GM19455 (cell line): Measurements from ENCODE around the gene CD2AP.
"Not testable (repeated sequence)": the region's sequence is repeated elsewhere in the genome, so short reads cannot be mapped to it uniquely, and the experiment has no call there.

ENCODE experiments used
- ATAC-seq: cut with Tn5 transposase; IDR thresholded peaks from one replicate; pipeline ENCODE4 v1.9.1; 2021; ENCODE audit not compliant: unreplicated experiment

Gene CD2AP

DNA sequence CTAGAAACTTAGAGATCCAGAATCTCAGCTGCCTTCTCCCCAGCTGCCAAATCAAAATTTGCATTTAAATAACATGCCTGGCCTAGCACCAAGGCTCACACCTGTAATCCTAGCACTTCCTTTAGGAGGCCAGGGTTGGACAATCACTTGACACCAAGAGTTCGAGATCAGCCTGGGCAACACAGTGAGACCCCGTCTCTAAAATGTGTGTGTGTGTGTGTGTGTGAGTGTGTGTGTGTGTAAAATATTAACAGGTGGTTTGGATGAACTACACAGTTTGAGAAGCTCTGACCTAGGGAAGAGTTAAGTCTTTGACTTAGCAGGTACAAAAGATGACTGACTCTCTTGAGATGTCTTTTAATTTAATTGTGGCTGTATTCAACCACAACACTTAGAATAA is 20.2 kb upstream of the CD2AP start:
- ATAC-seq: no peak

- ATAC-seq: no peak
Measured at GRCh38 chr6:47464052-47464451, 13.5 kb upstream of the CD2AP start.

GRCh38 chr6:47465117-47465516 is 12.5 kb upstream of the CD2AP start:
- ATAC-seq: no peak

DNA sequence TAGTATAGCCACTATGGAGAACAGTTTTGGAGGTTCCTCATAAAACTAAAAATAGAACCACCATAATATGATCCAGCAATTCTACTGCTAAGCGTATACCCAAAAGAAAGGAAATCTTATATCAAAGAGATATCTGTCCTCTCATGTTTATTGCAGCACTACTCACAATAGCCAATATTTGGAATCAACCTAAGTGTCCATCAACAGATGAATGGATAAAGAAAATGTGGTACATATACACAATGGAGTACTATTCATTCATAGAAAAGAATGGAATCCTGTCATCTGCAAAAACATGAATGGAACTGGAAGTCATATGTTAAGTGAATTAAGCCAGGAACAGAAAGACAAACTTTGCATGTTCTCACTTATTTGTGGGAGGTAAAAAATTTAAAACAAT is 5.7 kb upstream of the CD2AP start:
- no peak for ATAC-seq

GRCh38 chr6:47473791-47474346 is 3.7 kb upstream of the CD2AP start:
- no peak for ATAC-seq

- no peak for ATAC-seq
Measured at GRCh38 chr6:47475319-47475816, 2.2 kb upstream of the CD2AP start.

DNA sequence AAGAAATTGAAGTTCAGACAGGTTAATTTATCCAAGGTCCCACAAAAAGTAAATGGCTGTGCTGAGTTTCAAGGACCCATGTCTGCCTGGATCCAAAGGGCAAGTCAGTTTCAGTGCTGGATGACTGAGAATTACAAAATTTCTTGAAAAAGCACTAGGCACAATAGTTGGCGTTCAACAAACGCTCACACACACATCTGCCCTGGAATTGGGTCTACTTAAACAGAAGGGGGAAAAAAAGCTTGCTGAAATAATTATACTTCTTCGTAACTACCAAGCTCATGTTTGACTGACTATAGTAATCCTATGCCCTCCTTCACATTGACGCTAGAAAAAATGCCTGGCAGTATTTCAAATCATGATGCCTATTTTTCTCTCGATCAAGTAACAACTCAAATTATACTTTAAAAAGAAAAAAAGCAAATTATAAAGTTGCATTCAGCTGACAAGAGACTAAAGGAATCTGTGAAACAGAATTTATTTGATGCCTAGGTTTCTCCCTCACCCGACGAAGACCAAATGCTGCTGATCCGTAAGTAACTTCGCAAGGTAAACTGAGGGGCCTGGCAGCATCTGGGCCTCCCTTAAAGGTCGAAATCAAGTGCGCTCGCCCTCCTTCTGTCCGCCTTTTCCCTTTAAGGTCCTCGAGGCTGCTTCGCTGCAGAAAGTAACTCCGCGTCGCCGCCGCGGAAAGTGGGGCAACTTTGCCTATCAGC is 650 bp upstream of the CD2AP start:
- ATAC-seq: no peak

DNA sequence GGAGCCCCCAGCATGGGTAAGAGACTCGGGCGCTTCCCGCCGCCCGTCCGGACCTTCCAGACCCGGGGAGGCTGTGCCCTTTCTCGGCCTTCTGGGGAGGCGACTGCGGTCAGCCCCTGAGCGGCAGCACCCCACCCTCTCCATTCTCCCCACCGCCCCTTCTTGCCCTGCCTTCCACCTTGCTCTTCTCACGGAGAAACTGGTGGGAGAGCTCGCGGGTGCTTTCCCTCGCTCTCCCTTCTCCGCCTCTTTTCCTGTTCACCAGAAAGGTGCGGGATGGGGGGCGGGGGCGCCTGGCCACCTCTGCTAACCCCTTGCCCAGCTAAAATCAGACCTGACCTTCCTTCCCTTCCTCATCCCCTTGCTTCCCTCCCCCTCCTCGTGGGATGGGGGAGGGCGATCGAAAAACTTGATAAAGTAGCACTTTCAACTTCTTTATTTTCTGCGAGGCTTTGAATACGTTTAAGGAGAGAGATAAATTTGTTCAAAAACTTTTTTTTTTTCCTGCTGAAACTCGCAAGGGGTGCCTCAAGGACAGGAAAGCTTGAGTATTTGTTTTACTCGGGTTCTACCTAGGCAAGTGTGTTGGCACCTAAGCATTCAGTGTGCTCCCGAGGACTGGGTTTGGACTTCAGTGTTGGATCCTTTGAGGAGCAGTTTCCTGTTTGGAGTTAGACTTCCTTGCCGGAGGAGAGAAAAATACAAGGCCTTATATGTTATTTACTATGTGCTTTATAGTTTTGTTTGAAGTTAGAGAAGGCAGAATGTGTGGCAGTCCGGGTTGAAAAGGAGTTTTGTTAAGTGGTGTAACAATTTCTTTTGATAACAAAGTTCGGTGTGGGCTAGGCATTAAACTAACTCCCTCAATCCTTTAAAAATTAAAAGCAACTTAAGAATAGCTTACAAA is 897 bp downstream of the CD2AP start:
- ATAC-seq: no peak

DNA sequence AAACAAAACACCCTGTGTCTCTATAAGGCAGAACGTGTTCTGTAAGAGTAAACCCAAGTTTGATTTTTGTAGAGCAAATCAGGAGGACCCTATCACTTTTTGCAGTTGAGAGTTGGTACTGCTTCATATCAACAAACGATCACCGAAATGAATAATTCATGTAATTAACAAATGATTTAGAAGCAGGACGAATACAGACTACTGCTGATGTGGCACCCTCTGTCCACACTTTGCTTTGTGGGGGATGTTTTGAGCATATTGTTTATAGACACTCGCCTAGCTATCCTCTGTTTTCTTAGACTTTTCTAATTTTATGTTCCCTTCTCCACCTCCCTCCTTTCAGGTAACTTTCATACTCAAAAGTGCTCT is 1.5 kb downstream of the CD2AP start:
- ATAC-seq: no peak

DNA sequence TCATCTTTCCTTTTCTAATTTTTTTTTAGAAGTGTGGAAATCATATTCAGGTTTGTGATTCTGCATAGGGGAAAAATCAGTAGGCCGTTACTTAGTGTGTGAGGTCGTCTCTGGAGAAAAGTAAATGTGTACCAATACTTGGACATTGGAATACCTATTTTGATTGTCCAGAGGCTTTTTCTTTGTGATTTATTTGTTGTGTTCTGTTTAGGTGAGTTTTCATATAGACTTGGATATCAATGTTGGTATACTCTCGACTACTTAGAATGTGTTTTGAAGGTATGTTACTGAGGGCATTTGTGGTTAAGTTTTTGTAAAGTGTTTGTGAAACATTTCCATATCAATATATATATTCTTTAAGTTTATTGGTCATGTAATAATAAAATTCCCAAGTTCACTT is 2.3 kb downstream of the CD2AP start:
- no peak for ATAC-seq

DNA sequence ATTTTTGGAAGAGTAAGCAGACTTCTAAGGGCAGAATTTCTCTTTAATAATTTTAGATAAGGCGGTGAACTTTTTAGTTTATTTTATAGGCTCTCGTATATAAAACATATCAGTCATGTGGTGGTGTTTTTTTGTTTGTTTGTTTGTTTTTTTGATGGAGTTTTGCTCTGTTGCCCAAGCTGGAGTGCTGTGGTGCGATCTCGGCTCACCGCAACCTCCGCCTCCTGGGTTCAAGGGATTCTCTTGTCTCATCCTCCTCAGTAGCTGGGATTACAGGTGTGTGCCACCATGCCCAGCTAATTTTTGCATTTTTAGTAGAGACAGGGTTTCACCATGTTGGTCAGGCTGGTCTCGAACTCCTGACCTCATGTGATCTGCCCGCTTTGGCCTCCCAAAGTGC is 3.6 kb downstream of the CD2AP start:
- not testable (repeated sequence) for ATAC-seq

- no peak for ATAC-seq
Measured at GRCh38 chr6:47481806-47482205, 4.2 kb downstream of the CD2AP start.

DNA sequence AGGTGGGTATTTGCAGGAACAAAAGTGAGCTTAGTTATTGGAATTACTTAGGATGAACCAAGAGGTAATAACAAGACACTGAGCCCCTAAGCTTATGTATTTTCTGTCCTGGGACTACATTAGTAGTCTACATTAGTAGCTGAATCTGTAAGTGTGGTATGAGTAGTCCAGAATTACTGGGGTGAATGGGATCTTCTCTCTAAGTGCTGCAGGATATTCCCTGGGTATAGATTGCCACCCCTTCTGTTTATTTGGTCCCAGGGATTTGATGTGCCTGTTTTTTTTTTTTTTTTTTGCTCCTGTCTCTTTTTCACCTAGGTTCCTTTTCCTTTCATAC is 5.9 kb downstream of the CD2AP start:
- ATAC-seq: no peak

DNA sequence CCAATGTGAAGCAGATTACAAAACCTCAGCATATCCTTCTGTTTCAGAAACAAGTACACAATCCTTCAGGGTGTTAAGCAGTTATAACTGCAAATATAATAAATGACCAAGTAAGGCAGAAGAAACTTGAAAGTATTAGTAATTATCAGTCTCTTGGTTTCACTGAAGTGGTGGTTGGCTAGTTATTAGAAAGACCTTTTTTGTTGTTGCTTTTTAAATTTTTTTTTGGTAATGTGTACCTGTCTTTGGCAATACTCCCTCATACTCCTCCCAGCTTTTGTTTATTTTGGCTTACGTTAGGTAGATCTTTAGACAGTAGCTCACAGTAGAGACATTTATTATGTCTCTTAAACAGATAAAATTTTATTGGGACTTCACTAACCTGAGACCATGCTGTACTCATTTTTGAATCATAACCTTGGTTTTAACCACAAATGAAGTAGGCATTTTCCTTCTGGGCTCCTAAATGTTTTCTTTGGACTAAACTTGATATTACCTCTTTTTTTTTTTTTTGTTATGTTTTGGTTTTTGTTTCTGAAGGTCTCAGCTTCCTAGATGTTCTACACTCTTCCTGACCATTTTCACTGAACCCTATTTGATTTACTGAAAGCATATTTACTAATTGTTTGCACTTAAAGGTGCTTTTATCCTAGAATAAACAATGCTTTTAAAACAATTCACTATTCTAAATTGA is 6.4 kb downstream of the CD2AP start:
- ATAC-seq: no peak

- no peak for ATAC-seq
Measured at GRCh38 chr6:47484616-47485015, 7.0 kb downstream of the CD2AP start.

GRCh38 chr6:47485083-47485482 is 7.5 kb downstream of the CD2AP start:
- no peak for ATAC-seq

DNA sequence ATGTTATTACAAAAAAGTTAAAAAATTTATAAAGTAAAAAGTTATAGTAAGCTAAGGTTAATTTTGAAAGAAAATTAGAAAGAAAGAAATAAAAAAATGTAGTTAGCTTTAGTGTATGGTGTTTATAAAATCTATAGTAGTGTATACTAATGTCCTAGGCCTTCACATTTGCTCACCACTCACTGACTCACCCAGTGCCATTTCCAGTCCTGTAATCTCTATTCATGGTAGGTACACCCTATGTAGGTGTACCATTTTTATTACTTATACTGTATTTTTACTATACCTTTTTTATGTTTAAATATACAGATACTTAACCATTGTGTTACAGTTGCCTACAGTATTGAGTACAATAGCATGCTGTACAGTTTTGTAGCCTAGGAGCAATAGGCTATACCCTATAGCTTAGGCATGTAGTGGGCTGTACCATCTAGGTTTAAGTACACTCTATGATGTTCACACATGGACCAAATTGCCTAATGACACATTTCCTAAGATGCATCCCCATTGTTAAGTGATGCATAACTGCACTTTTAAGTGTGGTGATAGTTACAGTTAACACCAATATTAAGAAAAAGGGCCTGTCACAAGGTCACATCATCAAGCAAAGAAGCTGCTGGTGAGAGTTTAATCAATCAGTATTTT is 8.0 kb downstream of the CD2AP start:
- ATAC-seq: no peak

- ATAC-seq: no peak
Measured at GRCh38 chr6:47489995-47490394, 12.4 kb downstream of the CD2AP start.

DNA sequence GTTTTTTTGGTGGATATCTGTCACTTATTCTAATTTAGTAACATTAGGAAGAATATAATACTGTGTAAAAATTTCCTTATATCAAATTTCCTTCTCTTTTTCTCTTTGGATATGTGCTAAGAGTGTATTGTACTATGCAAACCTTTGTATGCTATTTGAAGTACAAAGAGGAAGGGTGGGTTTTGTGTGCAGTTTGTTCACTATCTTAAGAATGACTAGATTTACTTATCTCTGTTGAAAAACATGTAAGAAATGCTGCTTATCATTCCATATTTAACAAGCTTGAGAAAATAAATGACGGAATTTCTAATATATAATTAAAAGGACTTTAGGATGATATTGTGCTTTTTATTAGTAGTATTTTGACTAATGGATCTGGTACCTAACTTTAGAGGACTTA is 13.1 kb downstream of the CD2AP start:
- ATAC-seq: no peak

GRCh38 chr6:47492355-47492754 is 14.8 kb downstream of the CD2AP start:
- ATAC-seq: no peak

- no peak for ATAC-seq
Measured at GRCh38 chr6:47495207-47495606, 17.6 kb downstream of the CD2AP start.
